HTERT RPE-1 (cell line): Measurements from ENCODE around the gene FXN.

Experiments used
- in situ Hi-C: fragments of 300-500 bp; cut with MboI; formaldehyde crosslinking; loops from 4 replicates; pipeline ENCODE4 v1.14.3; 2020; ENCODE audit warnings: low sequenced_read_pairs

The FXN gene

GRCh38 chr9:69063839-69064238 lies 28.3 kb downstream of the FXN start:
- in situ Hi-C loops: loop anchor here (25.0 kb wide), 1 partner anchor 123 kb away; no protein-coding TSS in a partner anchor

GRCh38 chr9:69065660-69066059 lies 30.1 kb downstream of the FXN start:
- in situ Hi-C loops: loop anchor here (25.0 kb wide), 1 partner anchor 122 kb away; no protein-coding TSS in a partner anchor

- in situ Hi-C loops: loop anchor here (25.0 kb wide), 1 partner anchor 120 kb away; no protein-coding TSS in a partner anchor
Measured at GRCh38 chr9:69066955-69067354, 31.4 kb downstream of the FXN start.

GRCh38 chr9:69070201-69070600 lies 34.6 kb downstream of the FXN start:
- in situ Hi-C loops: loop anchor here (25.0 kb wide), 1 partner anchor 117 kb away; no protein-coding TSS in a partner anchor

- in situ Hi-C loops: loop anchor here (25.0 kb wide), 1 partner anchor 116 kb away; no protein-coding TSS in a partner anchor
Measured at GRCh38 chr9:69071059-69071458, 35.5 kb downstream of the FXN start.

- in situ Hi-C loops: loop anchor here (25.0 kb wide), 1 partner anchor 114 kb away; no protein-coding TSS in a partner anchor
Measured at GRCh38 chr9:69073103-69073502, 37.6 kb downstream of the FXN start.

- in situ Hi-C loops: loop anchor here (25.0 kb wide), 1 partner anchor 112 kb away; no protein-coding TSS in a partner anchor
Measured at GRCh38 chr9:69074801-69075200, 39.2 kb downstream of the FXN start.

- in situ Hi-C loops: no loop called here
Measured at GRCh38 chr9:69076550-69076949, 41.0 kb downstream of the FXN start.

GRCh38 chr9:69078069-69078468 lies 42.5 kb downstream of the FXN start:
- in situ Hi-C loops: no loop called here

- in situ Hi-C loops: no loop called here
Measured at GRCh38 chr9:69078581-69078980, 43.0 kb downstream of the FXN start.

GRCh38 chr9:69079186-69079585 lies 43.6 kb downstream of the FXN start:
- in situ Hi-C loops: no loop called here

GRCh38 chr9:69081261-69081660 lies 45.7 kb downstream of the FXN start:
- in situ Hi-C loops: no loop called here

GRCh38 chr9:69083321-69083720 lies 47.8 kb downstream of the FXN start:
- in situ Hi-C loops: no loop called here

- in situ Hi-C loops: no loop called here
Measured at GRCh38 chr9:69085569-69086283, 50.2 kb downstream of the FXN start.

- in situ Hi-C loops: no loop called here
Measured at GRCh38 chr9:69086312-69086711, 50.8 kb downstream of the FXN start.

GRCh38 chr9:69086769-69087168 lies 51.2 kb downstream of the FXN start:
- in situ Hi-C loops: no loop called here

GRCh38 chr9:69089082-69089481 lies 53.5 kb downstream of the FXN start:
- in situ Hi-C loops: no loop called here

- in situ Hi-C loops: no loop called here
Measured at GRCh38 chr9:69089491-69089890, 53.9 kb downstream of the FXN start.

- in situ Hi-C loops: no loop called here
Measured at GRCh38 chr9:69090140-69090750, 54.7 kb downstream of the FXN start.

- in situ Hi-C loops: no loop called here
Measured at GRCh38 chr9:69090946-69091345, 55.4 kb downstream of the FXN start.

- in situ Hi-C loops: no loop called here
Measured at GRCh38 chr9:69093471-69094103, 58.0 kb downstream of the FXN start.
